Measurements from ENCODE around the gene FHDC1. TPM values are rescaled to one million over a fixed set of nuclear protein-coding genes. Genes with fewer than 3 reads are reported as not detected.

The FHDC1 gene
- total RNA-seq, 1 experiment from 2014 or later = 2.0 TPM

- ChIA-PET CTCF (interaction anchor here (0.9 kb wide), 1 partner anchor 107 kb away, joined by 3 read pairs; no protein-coding TSS in a partner anchor), POLR2A (interaction anchor here (0.9 to 1.9 kb wide), 2 partner anchors 9 to 10 kb away, joined by 3 to 5 read pairs; no protein-coding TSS in a partner anchor)
- no peak overlapping the region for H3K4me3 Mint-ChIP-seq (ENCODE audit: unreplicated experiment)
- no peaks in the 10 kb centered on the region for H3K4me1 Mint-ChIP-seq (ENCODE audit: insufficient read depth, unreplicated experiment)
- H3K27ac Mint-ChIP-seq (ENCODE audit: low read depth, unreplicated experiment) = no peak overlapping the region
- no peaks in the 10 kb centered on the region for H3K9me3 Mint-ChIP-seq (ENCODE audit: unreplicated experiment)
- no peak for DNase-seq (ENCODE audit: unreplicated experiment)
- BruUV-seq (replicated peaks) = no TSS peak
- TF ChIP-seq CTCF (IDR thresholded peaks at IDR 0.05; ENCODE audit: unreplicated experiment) = no peak
- H3K27me3 Mint-ChIP-seq (ENCODE audit: insufficient read depth, unreplicated experiment) = no peaks in the 10 kb centered on the region
- intact Hi-C loops (cut with micrococcal nuclease) = no loop called here
- H3K36me3 Mint-ChIP-seq (ENCODE audit: insufficient read depth, unreplicated experiment) = peaks cover 10% of the 10 kb centered on the region
These were observed 23.0 kb downstream of the FHDC1 start for GRCh38 chr4:152959080-152959479.

GRCh38 chr4:152960082-152960481 is 24.0 kb downstream of the FHDC1 start:
- Mint-ChIP-seq H3K27ac (ENCODE audit: low read depth, unreplicated experiment) (no peak overlapping the region), H3K9me3 (ENCODE audit: unreplicated experiment) (no peaks in the 10 kb centered on the region), H3K4me1 (ENCODE audit: insufficient read depth, unreplicated experiment) (no peaks in the 10 kb centered on the region), H3K4me3 (ENCODE audit: unreplicated experiment) (no peak overlapping the region), H3K27me3 (ENCODE audit: insufficient read depth, unreplicated experiment) (no peaks in the 10 kb centered on the region), H3K36me3 (ENCODE audit: insufficient read depth, unreplicated experiment) (peaks cover 10% of the 10 kb centered on the region)
- ChIA-PET CTCF (no interaction called here), POLR2A (interaction anchor here (0.8 to 1.9 kb wide), 2 partner anchors 8 to 38 kb away, joined by 5 to 6 read pairs; no protein-coding TSS in a partner anchor)
- no peak for TF ChIP-seq CTCF (IDR thresholded peaks at IDR 0.05; ENCODE audit: unreplicated experiment)
- intact Hi-C loops (cut with micrococcal nuclease) = no loop called here
- no peak for DNase-seq (ENCODE audit: unreplicated experiment)
- BruUV-seq (replicated peaks) = no TSS peak

- ChIA-PET POLR2A (interaction anchor here (0.6 kb wide), 1 partner anchor 24 kb away, joined by 3 read pairs; no protein-coding TSS in a partner anchor), CTCF (interaction anchor here (0.6 to 0.8 kb wide), 2 partner anchors 68 to 1069 kb away, joined by 3 read pairs; no protein-coding TSS in a partner anchor)
- DNase-seq (ENCODE audit: unreplicated experiment) = no peak
- Mint-ChIP-seq H3K9me3 (ENCODE audit: unreplicated experiment) (no peaks in the 10 kb centered on the region), H3K27ac (ENCODE audit: low read depth, unreplicated experiment) (no peak overlapping the region), H3K36me3 (ENCODE audit: insufficient read depth, unreplicated experiment) (peaks cover 10% of the 10 kb centered on the region), H3K4me1 (ENCODE audit: insufficient read depth, unreplicated experiment) (no peaks in the 10 kb centered on the region), H3K27me3 (ENCODE audit: insufficient read depth, unreplicated experiment) (no peaks in the 10 kb centered on the region), H3K4me3 (ENCODE audit: unreplicated experiment) (no peak overlapping the region)
- no TSS peak for BruUV-seq (replicated peaks)
- TF ChIP-seq CTCF (IDR thresholded peaks at IDR 0.05; ENCODE audit: unreplicated experiment) = no peak
- intact Hi-C loops (cut with micrococcal nuclease) = no loop called here
These were observed 25.1 kb downstream of the FHDC1 start for GRCh38 chr4:152961014-152961772.

GRCh38 chr4:152961773-152962115 is 25.6 kb downstream of the FHDC1 start:
- Mint-ChIP-seq H3K4me1 (ENCODE audit: insufficient read depth, unreplicated experiment) (no peaks in the 10 kb centered on the region), H3K27me3 (ENCODE audit: insufficient read depth, unreplicated experiment) (no peaks in the 10 kb centered on the region), H3K9me3 (ENCODE audit: unreplicated experiment) (no peaks in the 10 kb centered on the region), H3K27ac (ENCODE audit: low read depth, unreplicated experiment) (no peak overlapping the region), H3K36me3 (ENCODE audit: insufficient read depth, unreplicated experiment) (peaks cover 14% of the 10 kb centered on the region), H3K4me3 (ENCODE audit: unreplicated experiment) (no peak overlapping the region)
- CTCF ChIA-PET = interaction anchor here (0.8 kb wide), 1 partner anchor 69 kb away, joined by 3 read pairs; no protein-coding TSS in a partner anchor
- no peak for DNase-seq (ENCODE audit: unreplicated experiment)
- no peak for TF ChIP-seq CTCF (IDR thresholded peaks at IDR 0.05; ENCODE audit: unreplicated experiment)
- intact Hi-C loops (cut with micrococcal nuclease) = no loop called here
- BruUV-seq (replicated peaks) = no TSS peak
- POLR2A ChIA-PET = no interaction called here
